ENCODE results near the gene DPF3.

The DPF3 gene

GRCh38 chr14:72675126-72675525 is 218.8 kb downstream of the DPF3 start:
- no peak for DNase-seq

DNA sequence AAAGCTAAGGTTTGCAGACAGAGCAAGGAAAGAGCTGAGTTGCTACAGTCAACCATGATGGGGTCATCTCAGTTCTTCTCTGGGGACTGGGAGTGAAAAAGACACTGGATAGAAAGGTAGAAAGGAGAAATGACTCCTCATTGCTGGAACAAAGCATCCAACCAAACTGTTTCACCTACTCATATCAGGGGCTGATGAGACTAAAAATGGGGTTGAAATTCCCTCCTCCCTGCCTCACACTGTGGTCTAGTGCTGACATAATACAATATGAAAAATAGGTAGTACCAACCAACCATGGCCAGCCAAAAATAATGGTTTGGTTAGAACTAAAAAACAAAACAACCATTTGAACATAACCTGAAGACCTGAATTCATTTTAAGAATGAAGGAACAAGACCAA is 220.7 kb downstream of the DPF3 start:
- DNase-seq: no peak

GRCh38 chr14:72666610-72667009 is 227.3 kb downstream of the DPF3 start:
- DNase-seq: peak; percentile 83

- DNase-seq: peak; percentile 99
Observed at GRCh38 chr14:72665259-72665658, 228.6 kb downstream of the DPF3 start.

DNA sequence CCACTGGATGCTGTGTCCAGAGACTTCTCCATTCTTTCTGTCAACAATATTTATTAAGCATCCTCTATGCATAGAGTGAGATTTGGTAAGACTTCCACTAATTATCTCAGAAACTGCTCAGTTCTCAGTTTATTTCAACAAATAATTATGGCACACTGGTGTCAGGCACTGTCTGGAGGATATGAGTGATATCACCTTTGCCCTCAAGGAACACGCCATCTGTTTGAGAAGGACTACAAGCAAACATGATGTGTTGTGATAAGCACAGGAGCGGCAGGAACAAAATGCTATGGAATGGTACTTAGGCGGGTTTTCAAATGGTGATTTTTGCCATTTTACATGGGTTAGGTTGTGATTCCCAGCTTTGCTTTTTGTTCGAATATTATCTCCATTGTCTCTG is 229.2 kb downstream of the DPF3 start:
- no peak for DNase-seq

DNA sequence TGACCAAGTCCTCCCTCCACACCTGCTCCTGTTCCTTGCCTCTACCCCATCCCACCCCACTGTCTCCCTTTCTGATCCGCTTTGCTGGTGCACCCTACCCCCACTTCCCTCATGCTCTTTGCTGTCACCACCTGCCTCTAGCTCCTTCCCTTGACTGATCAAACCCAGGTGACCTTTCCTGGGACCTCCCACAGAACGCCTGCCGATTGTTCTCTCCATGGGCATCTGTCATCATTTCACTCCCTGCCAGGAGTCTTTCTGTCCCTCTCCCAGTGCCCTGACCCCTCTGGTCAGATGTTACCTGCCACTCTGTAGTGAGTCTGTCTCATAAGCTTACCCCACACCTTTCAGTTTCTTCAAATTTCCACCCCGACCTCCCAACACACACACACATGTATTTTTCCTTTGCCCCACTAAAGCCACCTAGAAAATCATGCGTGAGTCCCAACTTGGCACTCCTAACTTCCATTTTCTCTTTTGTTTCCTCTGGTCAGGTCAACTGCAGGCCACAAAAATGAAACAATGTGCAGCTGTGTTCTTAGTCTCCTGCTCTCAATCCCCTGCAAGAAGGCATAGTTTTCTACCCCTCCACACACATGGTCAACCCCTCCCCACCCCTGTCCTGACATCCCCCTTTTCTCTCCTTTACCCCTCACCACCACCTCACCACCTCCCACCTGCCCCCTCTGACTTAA is 229.8 kb downstream of the DPF3 start:
- DNase-seq: no peak

DNA sequence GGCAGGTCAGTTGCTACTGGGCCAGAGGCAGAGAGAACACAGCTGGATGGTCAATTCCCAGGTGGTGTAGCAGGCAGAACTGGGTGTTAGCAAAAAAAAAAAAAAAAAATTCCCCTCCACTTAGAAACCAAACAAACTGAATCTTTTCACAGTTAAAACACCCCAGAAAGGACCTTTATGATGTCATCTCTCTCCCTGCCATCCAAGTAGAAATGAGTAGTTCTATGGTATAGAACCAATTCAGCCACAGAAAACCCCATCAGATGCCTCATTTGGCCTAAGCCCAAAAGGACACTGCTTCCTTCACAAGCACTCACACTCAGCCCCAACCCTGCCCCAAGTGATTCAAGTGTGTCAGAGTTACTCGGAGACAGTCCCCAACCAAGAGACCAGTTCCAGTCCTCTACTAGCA is 230.8 kb downstream of the DPF3 start:
- DNase-seq: no peak

DNA sequence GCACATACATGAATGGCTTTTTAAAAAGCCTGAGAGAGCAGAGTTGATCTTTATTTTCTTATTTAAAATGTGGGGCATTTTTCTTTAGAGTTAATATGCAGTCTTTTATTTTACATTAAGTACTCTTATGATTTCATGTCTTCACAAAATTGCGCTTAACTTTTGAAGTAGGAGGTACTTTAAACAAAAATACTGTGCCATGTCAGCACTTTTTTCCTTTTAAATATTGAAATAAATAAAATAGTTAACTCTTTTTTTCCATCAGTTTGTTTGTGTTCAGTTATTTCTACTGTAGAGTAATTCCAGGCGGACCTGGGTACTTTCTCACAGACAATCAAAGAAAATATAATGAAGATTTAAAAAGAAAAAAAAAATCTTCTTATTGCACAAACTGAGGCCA is 231.7 kb downstream of the DPF3 start:
- no peak for DNase-seq

GRCh38 chr14:72657214-72657921 is 236.5 kb downstream of the DPF3 start:
- DNase-seq: peak; percentile 35

DNA sequence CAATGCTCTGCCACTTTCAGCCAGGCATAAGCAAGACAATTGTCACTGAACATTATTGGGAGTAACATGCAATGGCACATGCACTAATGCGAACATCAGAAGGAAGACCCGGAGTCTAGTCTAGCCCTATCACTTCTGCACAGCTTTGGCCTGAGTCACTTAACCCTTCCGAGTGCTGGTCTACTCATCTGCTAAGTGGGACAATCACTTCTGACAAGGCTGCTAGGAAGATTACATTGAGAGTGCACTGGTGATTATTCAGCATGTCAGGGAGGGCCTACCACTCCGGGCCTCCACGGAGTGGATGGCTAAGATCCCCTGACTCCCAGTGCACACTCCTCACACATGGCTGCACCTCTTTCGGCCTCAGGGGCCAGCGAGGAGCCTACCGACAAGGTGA is 240.9 kb downstream of the DPF3 start:
- DNase-seq: no peak

DNA sequence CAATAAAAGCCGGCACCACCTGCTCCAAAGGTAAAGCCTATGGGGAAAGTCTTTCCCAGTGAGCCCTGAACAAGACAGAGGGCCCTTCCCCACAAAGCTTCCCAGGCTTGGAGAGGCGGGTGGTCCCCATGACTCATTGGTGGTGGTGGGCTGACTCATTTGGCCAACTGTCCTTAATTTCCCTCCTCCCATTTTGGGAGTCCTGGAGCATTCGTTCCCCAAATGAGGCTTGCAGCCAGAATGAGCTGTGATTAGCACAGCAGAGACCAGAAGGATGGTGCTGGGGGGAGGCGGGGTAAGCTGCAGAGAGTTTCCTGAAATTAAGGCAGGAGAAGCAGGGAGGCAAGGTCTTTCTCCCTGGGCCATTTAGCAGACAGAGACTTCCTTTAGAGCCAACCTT is 241.7 kb downstream of the DPF3 start:
- DNase-seq: no peak

- no peak for DNase-seq
Observed at GRCh38 chr14:72651714-72652113, 242.2 kb downstream of the DPF3 start.

DNA sequence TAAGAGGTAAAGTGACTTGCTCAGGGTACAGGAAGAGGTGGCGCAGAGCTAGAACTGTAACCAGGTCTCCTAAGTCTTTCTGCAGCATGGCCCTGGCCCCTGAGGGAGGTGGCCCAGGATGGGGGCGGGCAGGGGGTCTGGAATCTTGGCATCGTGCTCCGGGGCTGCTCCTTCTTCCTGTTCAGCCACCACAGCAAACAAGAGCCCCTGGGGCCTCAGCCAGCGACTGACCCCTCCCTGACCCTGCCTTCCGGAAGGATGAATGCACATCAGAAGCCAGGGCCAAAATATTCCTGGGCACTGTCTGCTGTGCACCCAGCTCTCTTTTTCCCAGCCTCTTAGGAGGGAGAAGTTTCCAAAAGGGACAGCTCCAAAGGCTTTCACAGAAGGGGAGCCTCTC is 242.8 kb downstream of the DPF3 start:
- DNase-seq: no peak

- DNase-seq: no peak
Observed at GRCh38 chr14:72649603-72650227, 244.2 kb downstream of the DPF3 start.

DNA sequence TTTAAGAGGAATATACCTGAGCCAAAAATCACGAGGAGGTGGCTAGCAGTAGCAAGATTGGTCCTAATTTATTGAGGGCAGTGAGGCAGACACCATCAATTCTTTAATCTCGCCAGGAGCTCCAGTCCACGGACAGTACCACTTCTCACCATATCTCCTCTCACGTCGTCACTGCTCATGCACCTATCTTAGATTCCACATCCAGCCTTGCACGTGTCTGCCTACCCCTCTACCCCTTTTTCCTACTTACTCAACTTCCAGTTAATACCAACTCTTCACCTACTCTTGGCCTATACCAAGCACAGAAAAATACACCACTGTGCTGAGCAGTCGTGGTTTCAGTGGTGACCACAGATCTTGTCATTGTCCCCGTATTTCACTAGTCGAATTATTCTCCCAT is 246.1 kb downstream of the DPF3 start:
- no peak for DNase-seq

GRCh38 chr14:72646861-72647528 is 246.9 kb downstream of the DPF3 start:
- no peak for DNase-seq

DNA sequence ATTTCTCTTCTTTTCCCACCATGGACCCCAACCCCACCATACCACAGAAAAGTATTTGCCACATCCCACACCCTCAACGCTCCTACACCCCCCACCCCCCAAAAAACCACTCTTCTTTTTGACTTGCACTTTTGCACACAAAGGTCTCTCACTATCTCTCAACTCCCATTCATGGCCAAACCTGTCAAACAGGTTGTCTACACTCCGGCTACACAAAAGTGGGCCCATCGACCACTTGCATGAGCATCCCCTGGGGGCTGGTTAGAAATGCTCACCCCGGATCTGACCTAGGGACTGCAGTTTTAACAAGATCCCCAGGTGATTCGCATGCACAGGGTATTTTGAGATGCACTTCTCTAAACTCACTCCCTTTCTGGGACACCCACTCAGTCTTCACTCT is 248.2 kb downstream of the DPF3 start:
- DNase-seq: no peak

DNA sequence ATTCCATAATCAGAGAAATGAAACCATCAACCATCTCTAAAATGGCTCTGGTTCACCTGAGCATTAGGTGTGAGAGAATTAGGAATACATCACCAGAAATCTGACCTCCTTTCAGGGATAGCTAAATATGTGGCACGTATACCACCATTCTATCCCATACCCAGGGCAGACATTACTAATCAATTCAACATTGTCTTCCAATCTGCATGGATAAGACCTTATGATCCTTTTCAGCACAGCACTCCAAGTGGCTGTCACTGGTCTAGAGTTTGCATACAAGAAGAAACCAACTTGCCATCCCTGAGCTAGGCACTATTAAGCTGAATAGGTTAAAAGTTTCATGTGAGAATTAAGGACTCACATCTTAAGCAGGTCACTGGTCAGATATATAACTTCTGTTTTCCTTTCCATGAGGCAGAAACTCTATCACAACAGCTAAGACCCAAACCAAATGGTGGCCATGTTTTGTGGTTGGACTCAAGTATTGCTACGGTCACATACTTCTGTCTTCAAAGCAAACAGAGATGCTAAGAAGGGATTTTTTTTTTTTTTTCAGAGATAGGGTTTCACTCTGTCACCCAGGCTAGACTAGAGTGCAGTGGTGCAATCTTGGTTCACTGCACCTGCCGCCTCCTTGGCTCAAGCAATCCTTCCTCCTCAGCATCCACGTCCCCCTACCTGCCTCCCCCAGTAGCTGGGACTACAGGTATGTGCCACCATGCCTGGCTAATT is 249.0 kb downstream of the DPF3 start:
- peak; percentile 15 for DNase-seq

GRCh38 chr14:72644038-72644437 is 249.9 kb downstream of the DPF3 start:
- no peak for DNase-seq

- peak; percentile 98 for DNase-seq
Observed at GRCh38 chr14:72643317-72643801, 250.5 kb downstream of the DPF3 start.

GRCh38 chr14:72640911-72641485 is 252.9 kb downstream of the DPF3 start:
- DNase-seq: no peak

DNA sequence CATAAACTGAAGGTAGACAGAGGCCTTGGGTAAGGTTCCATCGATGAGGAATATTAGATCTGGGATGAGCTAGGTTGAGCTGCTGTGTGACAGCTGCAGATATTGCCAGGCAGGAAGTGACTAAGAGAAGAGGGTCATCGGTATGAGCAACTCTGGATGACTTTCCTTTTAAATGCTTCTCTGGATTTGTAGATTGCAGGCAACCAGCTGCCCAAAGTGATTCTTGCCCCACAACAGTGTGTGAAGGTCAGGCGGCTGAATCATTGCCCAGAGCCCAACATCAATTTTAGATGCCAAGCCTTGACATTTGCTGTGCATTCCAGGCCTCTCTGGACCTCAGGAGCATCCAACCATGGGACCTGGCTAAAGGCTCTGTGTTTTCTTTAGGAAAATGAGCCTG is 255.9 kb downstream of the DPF3 start:
- DNase-seq: peak; percentile 98

Data from HCEC 1CT (cell line).